ENCODE results near the gene ZNF35.
"Not testable (repeated sequence)": the region's sequence is repeated elsewhere in the genome, so short reads cannot be mapped to it uniquely, and the experiment has no call there.

ZNF35 gene

GRCh38 chr3:44669760-44670159 lies 21.2 kb downstream of the ZNF35 start:
- Mint-ChIP-seq H3K9me3 (peaks cover 24% of the 10 kb centered on the region), H3K4me1 (no peaks in the 10 kb centered on the region), H3K36me3 (peaks cover 46% of the 10 kb centered on the region), H3K27me3 (no peaks in the 10 kb centered on the region), H3K4me3 (no peak overlapping the region), H3K27ac (no peak overlapping the region)
- ATAC-seq: no peak

- not testable (repeated sequence) for H3K27me3 Mint-ChIP-seq, H3K27ac Mint-ChIP-seq, H3K4me3 Mint-ChIP-seq, ATAC-seq, H3K4me1 Mint-ChIP-seq
- Mint-ChIP-seq H3K36me3 (peaks cover 34% of the 10 kb centered on the region), H3K9me3 (peaks cover 20% of the 10 kb centered on the region)
These were observed 24.9 kb downstream of the ZNF35 start for GRCh38 chr3:44673466-44673865.

- no peaks in the 10 kb centered on the region for H3K27me3 Mint-ChIP-seq
- H3K9me3 Mint-ChIP-seq: peaks cover 20% of the 10 kb centered on the region
- ATAC-seq: no peak
- H3K4me1 Mint-ChIP-seq: no peaks in the 10 kb centered on the region
- peaks cover 34% of the 10 kb centered on the region for H3K36me3 Mint-ChIP-seq
- H3K4me3 Mint-ChIP-seq: no peak overlapping the region
- H3K27ac Mint-ChIP-seq: no peak overlapping the region
These were observed 25.7 kb downstream of the ZNF35 start for GRCh38 chr3:44674211-44674610.

- peaks cover 43% of the 10 kb centered on the region for H3K36me3 Mint-ChIP-seq
- no peaks in the 10 kb centered on the region for H3K27me3 Mint-ChIP-seq
- no peaks in the 10 kb centered on the region for H3K4me1 Mint-ChIP-seq
- peaks cover 16% of the 10 kb centered on the region for H3K9me3 Mint-ChIP-seq
- no peak overlapping the region for H3K27ac Mint-ChIP-seq
- no peak overlapping the region for H3K4me3 Mint-ChIP-seq
- ATAC-seq: no peak
These were observed 30.1 kb downstream of the ZNF35 start for GRCh38 chr3:44678480-44679116.

GRCh38 chr3:44680921-44681455 lies 32.5 kb downstream of the ZNF35 start:
- no peak for ATAC-seq
- peaks cover 16% of the 10 kb centered on the region for H3K4me1 Mint-ChIP-seq
- no peak overlapping the region for H3K27ac Mint-ChIP-seq

GRCh38 chr3:44682182-44682896 lies 33.8 kb downstream of the ZNF35 start:
- Mint-ChIP-seq H3K9me3 (peaks cover 17% of the 10 kb centered on the region), H3K36me3 (peaks cover 53% of the 10 kb centered on the region), H3K4me3 (no peak overlapping the region), H3K27ac (no peak overlapping the region), H3K4me1 (peaks cover 16% of the 10 kb centered on the region), H3K27me3 (peaks cover 12% of the 10 kb centered on the region)
- no peak for ATAC-seq

More at GRCh38 chr3:44680921-44681455, 32.5 kb downstream of the ZNF35 start:
- Mint-ChIP-seq H3K4me3 (no peak overlapping the region), H3K36me3 (peaks cover 52% of the 10 kb centered on the region), H3K9me3 (peaks cover 9% of the 10 kb centered on the region), H3K27me3 (no peaks in the 10 kb centered on the region)

- Mint-ChIP-seq H3K36me3 (peaks cover 53% of the 10 kb centered on the region), H3K4me3 (peak overlapping the region; percentile 91), H3K27ac (peak overlapping the region; percentile 83), H3K9me3 (peaks cover 26% of the 10 kb centered on the region), H3K27me3 (peaks cover 40% of the 10 kb centered on the region), H3K4me1 (peaks cover 16% of the 10 kb centered on the region)
- ATAC-seq: peak; percentile 95
These were observed 36.7 kb downstream of the ZNF35 start for GRCh38 chr3:44685128-44685800.

GRCh38 chr3:44687898-44688297 lies 39.4 kb downstream of the ZNF35 start:
- no peak overlapping the region for H3K27ac Mint-ChIP-seq
- ATAC-seq: no peak
- H3K4me3 Mint-ChIP-seq: no peak overlapping the region
- peaks cover 28% of the 10 kb centered on the region for H3K9me3 Mint-ChIP-seq
- H3K36me3 Mint-ChIP-seq: peaks cover 40% of the 10 kb centered on the region
- H3K4me1 Mint-ChIP-seq: peaks cover 16% of the 10 kb centered on the region
- peaks cover 65% of the 10 kb centered on the region for H3K27me3 Mint-ChIP-seq
